Measurements from ENCODE around the gene SRBD1. TPM values are rescaled to one million over a fixed set of nuclear protein-coding genes. Genes with fewer than 3 reads are reported as not detected.
A peak's percentile ranks its signal among the peaks of the same experiment; 100 is the strongest.

SRBD1 gene
- polyA plus RNA-seq, 3 donors from 2014 or later: 5.9 to 13.4 (median 10.2) TPM

GRCh38 chr2:45647986-45648520, 37.0 kb upstream of the SRBD1 start:
- Mint-ChIP-seq H3K27me3 (ENCODE audit: low read depth in 3 of 3) (peaks cover 16 to 31% (median 26%) of the 10 kb centered on the region in 3 donors), H3K27ac (peak overlapping the region in 2 of 6 donors; percentile 3 to 39), H3K4me3 (peak overlapping the region in 1 of 5 donors; percentile 20), H3K36me3 (peaks cover 0 to 4% (median 0%) of the 10 kb centered on the region in 3 donors), H3K4me1 (peaks cover 20 to 30% of the 10 kb centered on the region in 2 donors), H3K9me3 (no peaks in the 10 kb centered on the region)
- DNase-seq: no peak

GRCh38 chr2:45647356-45647755, 36.3 kb upstream of the SRBD1 start:
- H3K4me3 Mint-ChIP-seq: no peak overlapping the region
- H3K4me1 Mint-ChIP-seq: peaks cover 13 to 23% of the 10 kb centered on the region in 2 donors
- DNase-seq: no peak

GRCh38 chr2:45646289-45646688, 35.2 kb upstream of the SRBD1 start:
- no peak overlapping the region for H3K27ac Mint-ChIP-seq
- no peak overlapping the region for H3K4me3 Mint-ChIP-seq
- peaks cover 0 to 4% (median 0%) of the 10 kb centered on the region in 3 donors for H3K36me3 Mint-ChIP-seq
- no peak for DNase-seq
- H3K9me3 Mint-ChIP-seq: no peaks in the 10 kb centered on the region
- peaks cover 7 to 19% of the 10 kb centered on the region in 2 donors for H3K4me1 Mint-ChIP-seq
- peaks cover 18 to 22% (median 20%) of the 10 kb centered on the region in 3 donors for H3K27me3 Mint-ChIP-seq (ENCODE audit: low read depth in 3 of 3)

More at GRCh38 chr2:45647356-45647755, 36.3 kb upstream of the SRBD1 start:
- peaks cover 18 to 27% (median 24%) of the 10 kb centered on the region in 3 donors for H3K27me3 Mint-ChIP-seq (ENCODE audit: low read depth in 3 of 3)
- peak overlapping the region in 1 of 6 donors; percentile 6 for H3K27ac Mint-ChIP-seq
- H3K9me3 Mint-ChIP-seq: no peaks in the 10 kb centered on the region
- H3K36me3 Mint-ChIP-seq: peaks cover 0 to 4% (median 0%) of the 10 kb centered on the region in 3 donors

- peak overlapping the region; percentile 22 to 62 (median 49) for H3K4me3 Mint-ChIP-seq
- H3K27ac Mint-ChIP-seq: no peak overlapping the region
- H3K27me3 Mint-ChIP-seq (ENCODE audit: low read depth in 3 of 3): peaks cover 8 to 10% (median 10%) of the 10 kb centered on the region in 3 donors
- H3K4me1 Mint-ChIP-seq: peaks cover 0 to 4% of the 10 kb centered on the region in 2 donors
- no peaks in the 10 kb centered on the region for H3K36me3 Mint-ChIP-seq
- DNase-seq: peak; percentile 68 to 76 (median 72)
- no peaks in the 10 kb centered on the region for H3K9me3 Mint-ChIP-seq
Measured at GRCh38 chr2:45643543-45644542, 32.8 kb upstream of the SRBD1 start.

- H3K9me3 Mint-ChIP-seq: no peaks in the 10 kb centered on the region
- H3K4me1 Mint-ChIP-seq: peaks cover under 1 to 4% of the 10 kb centered on the region in 2 donors
- peak overlapping the region; percentile 22 to 62 (median 49) for H3K4me3 Mint-ChIP-seq
- H3K27me3 Mint-ChIP-seq (ENCODE audit: low read depth in 3 of 3): peaks cover 8 to 10% (median 10%) of the 10 kb centered on the region in 3 donors
- H3K36me3 Mint-ChIP-seq: no peaks in the 10 kb centered on the region
- H3K27ac Mint-ChIP-seq: no peak overlapping the region
- DNase-seq: no peak
Measured at GRCh38 chr2:45643095-45643494, 32.0 kb upstream of the SRBD1 start.

- no peaks in the 10 kb centered on the region for H3K9me3 Mint-ChIP-seq
- H3K27me3 Mint-ChIP-seq (ENCODE audit: low read depth in 3 of 3): peaks cover 9 to 10% (median 10%) of the 10 kb centered on the region in 3 donors
- no peaks in the 10 kb centered on the region for H3K36me3 Mint-ChIP-seq
- DNase-seq: no peak
- H3K4me3 Mint-ChIP-seq: no peak overlapping the region
- H3K27ac Mint-ChIP-seq: peak overlapping the region in 2 of 6 donors; percentile 0 to 5
- H3K4me1 Mint-ChIP-seq: peaks cover 10 to 14% of the 10 kb centered on the region in 2 donors
Measured at GRCh38 chr2:45640576-45640975, 29.5 kb upstream of the SRBD1 start.

GRCh38 chr2:45637440-45637839, 26.4 kb upstream of the SRBD1 start:
- Mint-ChIP-seq H3K27me3 (ENCODE audit: low read depth in 3 of 3) (peaks cover 6% of the 10 kb centered on the region in 3 donors), H3K27ac (peak overlapping the region; percentile 35 to 84 (median 59)), H3K36me3 (no peaks in the 10 kb centered on the region), H3K4me1 (peaks cover 10% of the 10 kb centered on the region in 2 donors), H3K4me3 (peak overlapping the region in 4 of 5 donors; percentile 15 to 55 (median 30)), H3K9me3 (no peaks in the 10 kb centered on the region)
- peak; percentile 50 to 67 (median 51) for DNase-seq

- peaks cover 10% of the 10 kb centered on the region in 2 donors for H3K4me1 Mint-ChIP-seq
- peaks cover 0 to 9% (median 6%) of the 10 kb centered on the region in 3 donors for H3K27me3 Mint-ChIP-seq (ENCODE audit: low read depth in 3 of 3)
- no peaks in the 10 kb centered on the region for H3K36me3 Mint-ChIP-seq
- H3K27ac Mint-ChIP-seq: no peak overlapping the region
- no peak overlapping the region for H3K4me3 Mint-ChIP-seq
- no peaks in the 10 kb centered on the region for H3K9me3 Mint-ChIP-seq
- DNase-seq: no peak
Measured at GRCh38 chr2:45636008-45636407, 24.9 kb upstream of the SRBD1 start.

GRCh38 chr2:45634223-45634622, 23.2 kb upstream of the SRBD1 start:
- no peak overlapping the region for H3K27ac Mint-ChIP-seq
- no peaks in the 10 kb centered on the region for H3K36me3 Mint-ChIP-seq
- H3K9me3 Mint-ChIP-seq: no peaks in the 10 kb centered on the region
- H3K27me3 Mint-ChIP-seq (ENCODE audit: low read depth in 3 of 3): peaks cover 0 to 11% (median 5%) of the 10 kb centered on the region in 3 donors
- H3K4me3 Mint-ChIP-seq: no peak overlapping the region
- no peak for DNase-seq
- peaks cover 10% of the 10 kb centered on the region in 2 donors for H3K4me1 Mint-ChIP-seq

- peaks cover 0 to 11% (median 2%) of the 10 kb centered on the region in 3 donors for H3K27me3 Mint-ChIP-seq (ENCODE audit: low read depth in 3 of 3)
- H3K9me3 Mint-ChIP-seq: no peaks in the 10 kb centered on the region
- H3K27ac Mint-ChIP-seq: no peak overlapping the region
Measured at GRCh38 chr2:45631955-45632354, 20.9 kb upstream of the SRBD1 start.

GRCh38 chr2:45631319-45631718, 20.3 kb upstream of the SRBD1 start:
- no peaks in the 10 kb centered on the region for H3K4me1 Mint-ChIP-seq
- no peaks in the 10 kb centered on the region for H3K9me3 Mint-ChIP-seq
- H3K4me3 Mint-ChIP-seq: no peak overlapping the region
- H3K27ac Mint-ChIP-seq: no peak overlapping the region
- H3K27me3 Mint-ChIP-seq (ENCODE audit: low read depth in 3 of 3): peaks cover 0 to 11% (median 2%) of the 10 kb centered on the region in 3 donors
- no peak for DNase-seq
- H3K36me3 Mint-ChIP-seq: no peaks in the 10 kb centered on the region

More at GRCh38 chr2:45631955-45632354, 20.9 kb upstream of the SRBD1 start:
- H3K4me1 Mint-ChIP-seq: no peaks in the 10 kb centered on the region
- H3K36me3 Mint-ChIP-seq: no peaks in the 10 kb centered on the region
- DNase-seq: no peak
- no peak overlapping the region for H3K4me3 Mint-ChIP-seq

GRCh38 chr2:45629971-45630370, 18.9 kb upstream of the SRBD1 start:
- DNase-seq: no peak
- no peaks in the 10 kb centered on the region for H3K36me3 Mint-ChIP-seq
- H3K27ac Mint-ChIP-seq: no peak overlapping the region
- H3K27me3 Mint-ChIP-seq (ENCODE audit: low read depth in 3 of 3): peaks cover 0 to 11% (median 0%) of the 10 kb centered on the region in 3 donors
- no peaks in the 10 kb centered on the region for H3K9me3 Mint-ChIP-seq
- H3K4me3 Mint-ChIP-seq: no peak overlapping the region
- no peaks in the 10 kb centered on the region for H3K4me1 Mint-ChIP-seq

GRCh38 chr2:45627911-45628310, 16.8 kb upstream of the SRBD1 start:
- no peaks in the 10 kb centered on the region for H3K9me3 Mint-ChIP-seq
- DNase-seq: no peak
- no peak overlapping the region for H3K4me3 Mint-ChIP-seq
- H3K27me3 Mint-ChIP-seq (ENCODE audit: low read depth in 3 of 3): peaks cover 0 to 14% (median 0%) of the 10 kb centered on the region in 3 donors
- H3K36me3 Mint-ChIP-seq: no peaks in the 10 kb centered on the region
- no peaks in the 10 kb centered on the region for H3K4me1 Mint-ChIP-seq
- H3K27ac Mint-ChIP-seq: no peak overlapping the region

Data from immature natural killer cell (primary cell).